Measurements from ENCODE around the gene OCA2. TPM values are rescaled to one million over a fixed set of nuclear protein-coding genes. Genes with fewer than 3 reads are reported as not detected.

Gene OCA2
- total RNA-seq, 2 donors from 2014 or later: 0.31 TPM; not detected in 1

- TF ChIP-seq CTCF (IDR thresholded peaks at IDR 0.05): no peak
- H3K36me3 ChIP-seq: no peaks in the 10 kb centered on the region
- H3K27me3 ChIP-seq: no peaks in the 10 kb centered on the region
- H3K4me3 ChIP-seq: no peak overlapping the region
- no peak for DNase-seq (ENCODE audit: low spot score)
- no peaks in the 10 kb centered on the region for H3K9me3 ChIP-seq
- H3K4me1 ChIP-seq: no peaks in the 10 kb centered on the region
- H3K27ac ChIP-seq: no peak overlapping the region
These were observed 20.9 kb downstream of the OCA2 start for GRCh38 chr15:28078191-28078719.

GRCh38 chr15:28075573-28075972 is 23.5 kb downstream of the OCA2 start:
- Histone ChIP-seq H3K36me3 (no peaks in the 10 kb centered on the region), H3K4me1 (no peaks in the 10 kb centered on the region), H3K27me3 (no peaks in the 10 kb centered on the region), H3K9me3 (no peaks in the 10 kb centered on the region), H3K27ac (no peak overlapping the region), H3K4me3 (no peak overlapping the region)
- no peak for TF ChIP-seq CTCF (IDR thresholded peaks at IDR 0.05)
- DNase-seq (ENCODE audit: low spot score): no peak

GRCh38 chr15:28068930-28069329 is 30.2 kb downstream of the OCA2 start:
- Histone ChIP-seq H3K4me1 (no peaks in the 10 kb centered on the region), H3K9me3 (peaks cover 0 to under 1% of the 10 kb centered on the region in 2 donors), H3K27ac (no peak overlapping the region), H3K27me3 (no peaks in the 10 kb centered on the region), H3K4me3 (no peak overlapping the region), H3K36me3 (no peaks in the 10 kb centered on the region)
- no peak for DNase-seq (ENCODE audit: low spot score)
- no peak for TF ChIP-seq CTCF (IDR thresholded peaks at IDR 0.05)

- Histone ChIP-seq H3K4me1 (no peaks in the 10 kb centered on the region), H3K27ac (no peak overlapping the region), H3K36me3 (no peaks in the 10 kb centered on the region), H3K4me3 (no peak overlapping the region), H3K9me3 (peaks cover 0 to 12% of the 10 kb centered on the region in 2 donors), H3K27me3 (no peaks in the 10 kb centered on the region)
- no peak for TF ChIP-seq CTCF (IDR thresholded peaks at IDR 0.05)
- no peak for DNase-seq (ENCODE audit: low spot score)
These were observed 32.9 kb downstream of the OCA2 start for GRCh38 chr15:28066231-28066630.

- no peak overlapping the region for H3K4me3 ChIP-seq
- DNase-seq (ENCODE audit: low spot score): no peak
These were observed 39.1 kb downstream of the OCA2 start for GRCh38 chr15:28060005-28060404.

More at GRCh38 chr15:28060005-28060404, 39.1 kb downstream of the OCA2 start:
- TF ChIP-seq CTCF (IDR thresholded peaks at IDR 0.05): no peak
- Histone ChIP-seq H3K9me3 (peaks cover 0 to 12% of the 10 kb centered on the region in 2 donors), H3K4me1 (no peaks in the 10 kb centered on the region), H3K27ac (no peak overlapping the region), H3K36me3 (no peaks in the 10 kb centered on the region), H3K27me3 (no peaks in the 10 kb centered on the region)

All from right atrium auricular region (tissue), 2 donors.